Measurements from ENCODE around the gene PCYOX1L.

PCYOX1L gene

DNA sequence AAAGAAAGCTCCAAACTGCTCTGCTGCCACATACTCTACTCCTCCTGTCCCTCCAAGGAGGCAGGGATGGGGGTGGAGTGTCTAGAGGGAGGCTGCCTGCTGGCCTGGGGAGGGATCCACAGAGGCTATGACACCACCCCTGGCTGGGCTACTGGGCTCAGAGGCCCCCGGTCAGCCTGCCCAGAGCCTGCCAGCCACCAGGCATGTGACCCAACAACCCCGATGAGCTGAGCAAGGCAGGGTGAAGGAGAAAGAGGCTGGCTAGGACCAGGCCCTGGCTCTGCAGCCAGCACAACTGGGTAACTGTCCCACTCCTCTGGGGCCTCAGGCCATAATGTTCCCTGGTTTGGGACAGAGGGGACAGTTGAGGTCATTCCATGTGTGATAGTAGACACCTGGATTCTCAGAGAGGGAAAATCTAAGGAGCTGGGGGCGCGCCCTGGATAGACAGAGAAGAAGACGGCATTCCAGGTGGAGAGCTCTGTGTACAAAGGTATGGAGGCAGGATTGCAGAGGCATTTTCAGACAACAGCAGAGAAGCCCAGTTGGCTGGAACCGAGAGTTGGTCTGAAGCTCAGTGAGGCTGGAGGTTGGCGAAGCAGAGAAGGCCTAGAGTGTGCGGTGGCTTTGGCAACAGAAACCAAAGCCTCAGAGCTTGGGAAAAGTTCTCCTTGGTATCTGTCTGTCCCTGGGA is 55.1 kb downstream of the PCYOX1L start:
- H3K79me2 ChIP-seq (ENCODE audit: insufficient read depth, low read length), result no peaks in the 10 kb centered on the region
- no peaks in the 10 kb centered on the region for H3K9me2 ChIP-seq (ENCODE audit: low read depth, low read length)
- H3K4me2 ChIP-seq (ENCODE audit: low read length), result no peak overlapping the region
- H3K36me3 ChIP-seq (ENCODE audit: insufficient read depth, low read length), result no peaks in the 10 kb centered on the region
- no peaks in the 10 kb centered on the region; the same call in 1 of the 2 replicates for H3K27me3 ChIP-seq (ENCODE audit: insufficient read depth, low read length)
- no peaks in the 10 kb centered on the region for H3K4me1 ChIP-seq (ENCODE audit: insufficient read depth, low read length, severe bottlenecking)
- no peak overlapping the region for H3K27ac ChIP-seq (ENCODE audit: low read depth, low read length, poor library complexity, severe bottlenecking)
- H2AFZ ChIP-seq (ENCODE audit: low read length), result no peak overlapping the region
- TF ChIP-seq CTCF (IDR thresholded peaks at IDR 0.05; ENCODE audit: low read length), result no peak
- TF ChIP-seq EZH2 (IDR thresholded peaks at IDR 0.05; ENCODE audit: borderline replicate concordance, low read length), result no peak
- no peaks in the 10 kb centered on the region for H3K9me3 ChIP-seq (ENCODE audit: low read length)
- H3K4me3 ChIP-seq (ENCODE audit: low read depth, low read length, poor library complexity, severe bottlenecking), result no peak overlapping the region
- no peaks in the 10 kb centered on the region for H3F3A ChIP-seq (ENCODE audit: insufficient read depth, low read length)
- H4K20me1 ChIP-seq (ENCODE audit: insufficient read depth, low read length), result no peaks in the 10 kb centered on the region
- no peak overlapping the region for H3K9ac ChIP-seq (ENCODE audit: low read length)

DNA sequence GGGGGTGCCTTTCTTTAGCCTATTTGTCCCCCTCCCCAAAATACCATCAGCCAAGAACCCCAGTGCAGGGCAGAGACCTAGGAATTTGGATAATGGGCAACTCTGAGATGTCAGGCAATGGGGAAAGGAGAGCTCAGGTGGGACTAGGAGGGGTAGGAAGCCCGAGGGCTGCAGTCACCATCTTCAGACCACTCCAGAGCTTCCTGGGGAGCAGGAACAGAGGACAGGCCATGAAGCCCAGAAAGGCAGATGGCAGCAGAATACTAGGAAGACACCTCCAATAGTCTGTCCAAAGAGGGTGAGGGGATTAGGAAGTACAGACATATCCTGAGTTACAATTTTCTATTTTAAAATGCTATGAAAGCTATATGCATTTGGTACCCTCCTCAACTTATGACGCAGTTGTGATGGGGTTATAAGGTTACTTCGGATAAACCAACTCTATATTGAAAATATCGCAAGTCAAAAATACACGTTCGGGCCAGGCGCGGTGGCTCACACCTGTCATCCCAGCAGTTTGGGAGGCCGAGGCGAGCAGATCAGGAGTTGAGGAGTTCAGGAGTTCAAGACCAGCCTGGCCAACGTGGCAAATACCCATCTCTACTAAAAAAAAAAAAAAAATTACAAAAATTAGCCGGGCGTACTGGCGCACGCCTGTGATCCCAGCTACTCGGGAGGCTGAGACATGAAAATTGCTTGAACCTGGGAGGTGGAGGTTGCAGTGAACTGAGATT is 55.8 kb downstream of the PCYOX1L start:
- no peaks in the 10 kb centered on the region for H3K79me2 ChIP-seq (ENCODE audit: insufficient read depth, low read length)
- H3F3A ChIP-seq (ENCODE audit: insufficient read depth, low read length), result no peaks in the 10 kb centered on the region
- TF ChIP-seq CTCF (IDR thresholded peaks at IDR 0.05; ENCODE audit: low read length) (no peak), EZH2 (IDR thresholded peaks at IDR 0.05; ENCODE audit: borderline replicate concordance, low read length) (no peak)
- H3K4me3 ChIP-seq (ENCODE audit: low read depth, low read length, poor library complexity, severe bottlenecking), result no peak overlapping the region
- no peaks in the 10 kb centered on the region for H3K4me1 ChIP-seq (ENCODE audit: insufficient read depth, low read length, severe bottlenecking)
- H2AFZ ChIP-seq (ENCODE audit: low read length), result no peak overlapping the region
- no peaks in the 10 kb centered on the region for H3K36me3 ChIP-seq (ENCODE audit: insufficient read depth, low read length)
- H3K9me3 ChIP-seq (ENCODE audit: low read length), result no peaks in the 10 kb centered on the region
- no peak overlapping the region for H3K4me2 ChIP-seq (ENCODE audit: low read length)
- H3K9me2 ChIP-seq (ENCODE audit: low read depth, low read length), result no peaks in the 10 kb centered on the region
- H3K27ac ChIP-seq (ENCODE audit: low read depth, low read length, poor library complexity, severe bottlenecking), result no peak overlapping the region
- no peaks in the 10 kb centered on the region for H4K20me1 ChIP-seq (ENCODE audit: insufficient read depth, low read length)
- no peaks in the 10 kb centered on the region; the same call in 1 of the 2 replicates for H3K27me3 ChIP-seq (ENCODE audit: insufficient read depth, low read length)
- no peak overlapping the region for H3K9ac ChIP-seq (ENCODE audit: low read length)

DNA sequence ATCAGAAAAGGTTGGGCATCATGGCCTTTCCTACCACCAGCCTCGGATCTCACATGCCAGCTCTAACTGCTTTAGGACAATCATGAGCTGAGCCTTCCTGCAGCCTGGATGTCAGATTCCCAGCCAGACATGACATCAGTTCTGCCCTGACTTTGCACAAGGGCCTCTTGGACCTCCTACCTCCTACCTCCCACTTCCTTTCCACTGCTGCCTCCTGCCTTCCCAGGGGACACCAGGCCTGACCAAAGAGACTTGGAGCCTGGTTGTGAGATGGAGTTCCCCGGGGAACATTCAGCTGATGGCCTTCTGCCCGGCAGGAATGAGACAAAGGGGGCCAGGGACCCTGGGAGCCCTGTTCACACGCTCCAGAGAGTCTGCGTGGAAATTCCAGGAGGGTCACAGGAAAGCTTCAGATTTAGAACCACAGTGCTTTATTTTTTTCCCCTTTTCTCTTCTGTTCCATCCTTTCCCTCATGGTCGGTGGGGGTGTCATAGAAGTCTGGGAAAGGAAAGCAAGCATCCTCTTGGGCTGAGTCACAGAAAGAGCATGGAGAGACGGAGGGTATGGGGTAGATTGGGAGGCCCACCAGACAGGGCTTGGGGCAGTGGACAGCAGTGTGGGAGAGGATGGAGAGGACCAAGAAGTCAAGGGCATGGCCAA is 56.7 kb downstream of the PCYOX1L start:
- no peak overlapping the region for H3K4me3 ChIP-seq (ENCODE audit: low read depth, low read length, poor library complexity, severe bottlenecking)
- no peaks in the 10 kb centered on the region for H4K20me1 ChIP-seq (ENCODE audit: insufficient read depth, low read length)
- H3K27ac ChIP-seq (ENCODE audit: low read depth, low read length, poor library complexity, severe bottlenecking), result no peak overlapping the region
- H3K9ac ChIP-seq (ENCODE audit: low read length), result no peak overlapping the region
- no peaks in the 10 kb centered on the region for H3K9me3 ChIP-seq (ENCODE audit: low read length)
- no peak for TF ChIP-seq EZH2 (IDR thresholded peaks at IDR 0.05; ENCODE audit: borderline replicate concordance, low read length)
- no peak for TF ChIP-seq CTCF (IDR thresholded peaks at IDR 0.05; ENCODE audit: low read length)
- H3K27me3 ChIP-seq (ENCODE audit: insufficient read depth, low read length), result no peaks in the 10 kb centered on the region; the same call in 1 of the 2 replicates
- no peaks in the 10 kb centered on the region for H3K4me1 ChIP-seq (ENCODE audit: insufficient read depth, low read length, severe bottlenecking)
- no peaks in the 10 kb centered on the region for H3K9me2 ChIP-seq (ENCODE audit: low read depth, low read length)
- no peak overlapping the region for H2AFZ ChIP-seq (ENCODE audit: low read length)
- H3F3A ChIP-seq (ENCODE audit: insufficient read depth, low read length), result no peaks in the 10 kb centered on the region
- H3K79me2 ChIP-seq (ENCODE audit: insufficient read depth, low read length), result no peaks in the 10 kb centered on the region
- H3K4me2 ChIP-seq (ENCODE audit: low read length), result no peak overlapping the region
- H3K36me3 ChIP-seq (ENCODE audit: insufficient read depth, low read length), result no peaks in the 10 kb centered on the region

Data from OCI-LY1 (cell line).